Neuronal stem cell (in vitro differentiated cells): ENCODE data around the gene SPAG16.

Experiments used
- DNase-seq: peaks from one replicate; pipeline ENCODE4 v3.0.0-alpha.2; 2013; ENCODE audit warnings: low spot score
- H2AFZ ChIP-seq: one replicate; pipeline ENCODE4 v1.6.1; 2013; ENCODE audit warnings: mild to moderate bottlenecking, low read length, inconsistent platforms
- H2AK5ac ChIP-seq: 2 replicates; pipeline ENCODE4 v1.6.1; 2013; ENCODE audit warnings: low read depth, mild to moderate bottlenecking, inconsistent platforms, low read length, moderate library complexity, mixed read lengths
- H2BK120ac ChIP-seq: 2 replicates; pipeline ENCODE4 v1.6.1; 2013; ENCODE audit warnings: low read depth, mild to moderate bottlenecking, inconsistent platforms, low read length, moderate library complexity, mixed read lengths
- H2BK12ac ChIP-seq: one replicate; pipeline ENCODE4 v1.6.1; 2013; ENCODE audit warnings: low read length, inconsistent platforms
- H2BK15ac ChIP-seq: 2 replicates; pipeline ENCODE4 v1.6.1; 2013; ENCODE audit warnings: mild to moderate bottlenecking, low read length, inconsistent platforms, mixed read lengths
- H2BK5ac ChIP-seq: one replicate; pipeline ENCODE4 v1.6.1; 2013; ENCODE audit warnings: inconsistent platforms, mild to moderate bottlenecking, low read length, moderate library complexity
- H3K14ac ChIP-seq: one replicate; pipeline ENCODE4 v1.6.1; 2013; ENCODE audit warnings: low read length, inconsistent platforms
- H3K18ac ChIP-seq: 2 replicates; pipeline ENCODE4 v1.6.1; 2013; ENCODE audit warnings: low read length, inconsistent platforms
- H3K23ac ChIP-seq: 2 replicates; pipeline ENCODE4 v1.6.1; 2013; ENCODE audit warnings: low read depth, mild to moderate bottlenecking, mixed read lengths, low read length, inconsistent platforms; ENCODE audit not compliant: poor library complexity
- H3K27ac ChIP-seq: replicated peaks from 3 replicates; pipeline ENCODE4 v1.5.1; 2013; ENCODE audit warnings: low read length, inconsistent platforms
- H3K27me3 ChIP-seq, 3 experiments: 2 replicates each; pipeline ENCODE4 v1.6.1; 2013; ENCODE audit warnings: low read length in 3 of 3, mild to moderate bottlenecking in 2 of 3, inconsistent platforms in 1 of 3, low read depth in 1 of 3, mixed read lengths in 1 of 3, moderate library complexity in 1 of 3; ENCODE audit not compliant: control insufficient read depth in 3 of 3, insufficient read depth in 3 of 3
- H3K36me3 ChIP-seq, 2 donors: replicated peaks in 1 of 2; 2 replicates each; pipeline ENCODE4 v1.6.1; 2013; ENCODE audit warnings: low read length in 2 of 2; ENCODE audit not compliant: control insufficient read depth in 2 of 2, insufficient read depth in 2 of 2
- H3K4ac ChIP-seq: 2 replicates; pipeline ENCODE4 v1.6.1; 2013; ENCODE audit warnings: inconsistent platforms, mild to moderate bottlenecking, low read length, moderate library complexity
- H3K4me1 ChIP-seq, 2 donors: 1 replicate in 1 of 2; 2 replicates in 1 of 2; pipeline ENCODE4 v1.6.1; 2013; ENCODE audit warnings: low read length in 2 of 2, low read depth in 1 of 2; ENCODE audit not compliant: control insufficient read depth in 2 of 2, insufficient read depth in 1 of 2
- H3K4me2 ChIP-seq: one replicate; pipeline ENCODE4 v1.6.1; 2013; ENCODE audit warnings: mild to moderate bottlenecking, low read length, inconsistent platforms; ENCODE audit not compliant: insufficient read depth, poor library complexity, severe bottlenecking
- H3K4me3 ChIP-seq, 2 donors: 2 replicates each; pipeline ENCODE4 v1.5.1; 2013; ENCODE audit warnings: low read length in 2 of 2, mild to moderate bottlenecking in 2 of 2, inconsistent platforms in 1 of 2, moderate library complexity in 1 of 2
- H3K79me1 ChIP-seq: one replicate; pipeline ENCODE4 v1.6.1; 2013; ENCODE audit warnings: low read depth, mild to moderate bottlenecking, inconsistent platforms, low read length, moderate library complexity
- H3K9ac ChIP-seq: one replicate; pipeline ENCODE4 v1.6.1; 2013; ENCODE audit warnings: mild to moderate bottlenecking, low read depth, low read length, inconsistent platforms; ENCODE audit not compliant: poor library complexity
- H3K9me3 ChIP-seq, 2 donors: replicated peaks in 1 of 2; 2 replicates each; pipeline versions ENCODE3 to v1.6.1; 2013; ENCODE audit warnings: low read length in 2 of 2, mild to moderate bottlenecking in 2 of 2, inconsistent platforms in 1 of 2, low read depth in 1 of 2, mixed read lengths in 1 of 2, moderate library complexity in 1 of 2; ENCODE audit not compliant: control insufficient read depth in 2 of 2, insufficient read depth in 1 of 2
- H4K8ac ChIP-seq: one replicate; pipeline ENCODE4 v1.6.1; 2013; ENCODE audit warnings: low read depth, mild to moderate bottlenecking, inconsistent platforms, low read length, moderate library complexity
- H4K91ac ChIP-seq: one replicate; pipeline ENCODE4 v1.6.1; 2013; ENCODE audit warnings: low read length, low read depth, mild to moderate bottlenecking, inconsistent platforms; ENCODE audit not compliant: poor library complexity
- WGBS, 2 donors: extraction: QIAGEN DNeasy Blood & Tissue Kit; methylation state at CpG; one replicate each; pipeline ENCODE4 v1.1.7; 2013; ENCODE audit warnings: missing lambda C conversion rate in 2 of 2, mixed read lengths in 1 of 2; ENCODE audit not compliant: insufficient read length in 2 of 2, insufficient replicate concordance in 1 of 2; ENCODE audit errors: extremely low coverage in 2 of 2; 5-methylcytosine and 5-hydroxymethylcytosine counted together

SPAG16 gene

DNA sequence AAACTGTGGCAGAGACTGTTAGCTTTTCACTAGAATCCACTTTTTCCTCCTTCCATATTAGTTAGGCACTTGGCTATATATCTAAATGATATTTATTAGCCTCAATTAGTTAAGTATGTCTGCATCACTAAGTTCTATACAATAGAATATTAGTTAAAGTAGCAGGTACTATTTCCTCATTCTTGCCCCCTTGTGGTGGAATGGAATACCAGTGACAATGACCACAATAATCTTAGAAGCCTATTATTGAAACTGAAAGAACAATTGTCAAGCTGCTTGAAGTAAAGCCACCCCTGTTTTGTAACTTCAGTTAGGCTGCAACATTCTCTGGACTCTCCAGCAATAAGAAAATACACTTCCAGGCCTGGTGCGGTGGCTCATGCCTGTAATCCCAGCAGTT is 650.3 kb downstream of the SPAG16 start:
- Histone ChIP-seq H4K8ac (no peak overlapping the region), H2BK120ac (no peak overlapping the region), H3K4me3 (no peak overlapping the region), H3K4me1 (no peaks in the 10 kb centered on the region), H3K18ac (no peak overlapping the region), H2AK5ac (no peak overlapping the region), H2BK5ac (no peak overlapping the region), H3K9ac (no peak overlapping the region), H3K23ac (no peak overlapping the region), H3K4ac (no peak overlapping the region), H2AFZ (no peak overlapping the region), H3K79me1 (no peaks in the 10 kb centered on the region), H3K36me3 (no peaks in the 10 kb centered on the region), H4K91ac (no peak overlapping the region), H3K4me2 (no peak overlapping the region), H3K27ac (no peak overlapping the region), H2BK15ac (no peak overlapping the region), H3K14ac (no peak overlapping the region), H3K9me3 (peaks cover 0 to 4% of the 10 kb centered on the region in 2 donors), H2BK12ac (no peak overlapping the region), H3K27me3 (no peaks in the 10 kb centered on the region)
- DNase-seq = no peak
- no CpG with 5 or more reads among the region's 1 CpG for WGBS, 2 donors

- H2BK5ac ChIP-seq = no peak overlapping the region
- H3K9me3 ChIP-seq = no peaks in the 10 kb centered on the region
- H4K91ac ChIP-seq = no peak overlapping the region
- no peak overlapping the region for H3K27ac ChIP-seq
- H4K8ac ChIP-seq = peak overlapping the region; percentile 33
- H3K4ac ChIP-seq = no peak overlapping the region
- no peaks in the 10 kb centered on the region for H3K27me3 ChIP-seq
- no peak overlapping the region for H2AFZ ChIP-seq
- no peak overlapping the region for H3K23ac ChIP-seq
- no peaks in the 10 kb centered on the region for H3K79me1 ChIP-seq
- no peaks in the 10 kb centered on the region for H3K4me1 ChIP-seq
- H2BK12ac ChIP-seq = no peak overlapping the region
- no peak overlapping the region for H3K9ac ChIP-seq
- no peak overlapping the region for H3K4me3 ChIP-seq
- no peak overlapping the region for H3K14ac ChIP-seq
- WGBS, 2 donors = no CpG with 5 or more reads among the region's 2 CpGs
- no peak overlapping the region for H2BK120ac ChIP-seq
- H3K18ac ChIP-seq = no peak overlapping the region
- no peak overlapping the region for H2AK5ac ChIP-seq
- H2BK15ac ChIP-seq = no peak overlapping the region
- no peak for DNase-seq
- H3K4me2 ChIP-seq = no peak overlapping the region
- H3K36me3 ChIP-seq = no peaks in the 10 kb centered on the region
These were observed 673.8 kb downstream of the SPAG16 start for GRCh38 chr2:213958086-213958485.

- Histone ChIP-seq H2AK5ac (no peak overlapping the region), H3K27me3 (no peaks in the 10 kb centered on the region), H3K23ac (no peak overlapping the region), H3K18ac (no peak overlapping the region), H3K14ac (no peak overlapping the region), H3K4me1 (no peaks in the 10 kb centered on the region), H3K4ac (no peak overlapping the region), H2BK15ac (no peak overlapping the region), H3K9ac (no peak overlapping the region), H2AFZ (no peak overlapping the region), H3K9me3 (no peaks in the 10 kb centered on the region), H3K79me1 (no peaks in the 10 kb centered on the region), H2BK5ac (no peak overlapping the region), H3K4me2 (no peak overlapping the region), H2BK12ac (no peak overlapping the region), H3K27ac (no peak overlapping the region), H2BK120ac (no peak overlapping the region), H3K4me3 (no peak overlapping the region), H4K91ac (no peak overlapping the region), H4K8ac (no peak overlapping the region), H3K36me3 (no peaks in the 10 kb centered on the region)
- no peak for DNase-seq
- no CpG with 5 or more reads among the region's 1 CpG for WGBS, 2 donors
These were observed 675.3 kb downstream of the SPAG16 start for GRCh38 chr2:213959589-213959988.

DNA sequence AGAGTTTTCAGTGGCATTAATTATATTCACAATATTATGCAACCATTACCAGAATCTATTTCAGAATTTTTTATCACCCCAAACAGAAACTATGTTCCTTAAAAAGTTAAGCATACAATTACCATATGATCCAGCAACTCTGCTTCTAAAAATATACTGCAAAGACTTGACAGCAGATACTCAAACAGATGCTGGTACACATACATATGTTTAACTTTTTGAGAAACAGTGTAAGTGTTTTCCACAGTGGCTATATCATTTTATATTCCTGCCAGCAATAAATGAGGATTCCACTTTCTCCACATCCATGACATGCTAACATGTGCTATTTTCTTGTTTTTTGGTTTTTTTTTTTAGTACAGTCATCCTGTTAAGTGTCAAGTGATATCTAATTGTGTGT is 687.3 kb downstream of the SPAG16 start:
- Histone ChIP-seq H2BK120ac (no peak overlapping the region), H3K27ac (no peak overlapping the region), H2BK15ac (no peak overlapping the region), H3K4me3 (no peak overlapping the region), H3K27me3 (no peaks in the 10 kb centered on the region), H3K4me1 (no peaks in the 10 kb centered on the region), H3K4ac (no peak overlapping the region), H2BK5ac (no peak overlapping the region), H3K4me2 (no peak overlapping the region), H2AFZ (no peak overlapping the region), H4K91ac (no peak overlapping the region), H3K23ac (no peak overlapping the region), H3K14ac (no peak overlapping the region), H3K79me1 (no peaks in the 10 kb centered on the region), H2BK12ac (no peak overlapping the region), H3K18ac (no peak overlapping the region), H2AK5ac (no peak overlapping the region), H3K9me3 (no peaks in the 10 kb centered on the region), H3K36me3 (no peaks in the 10 kb centered on the region), H4K8ac (no peak overlapping the region), H3K9ac (no peak overlapping the region)
- DNase-seq = no peak
